HepG2 (cell line): ENCODE measurements around the gene P4HB. TPM values are rescaled to one million over a fixed set of nuclear protein-coding genes. Genes with fewer than 3 reads are reported as not detected.

Experiments
- CBX5 ChIP-seq: sonication (generic); formaldehyde crosslinking; IDR thresholded peaks from 2 replicates; pipeline ENCODE4 v1.4.0; 2020; ENCODE audit warnings: missing genetic modification reagents, borderline replicate concordance
- CEBPG ChIP-seq: IDR thresholded peaks from 2 replicates; pipeline ENCODE4 v1.6.1; 2016
- CEBPZ ChIP-seq: IDR thresholded peaks from 2 replicates; pipeline ENCODE4 v1.6.1; 2012; ENCODE audit warnings: low read length, improper control_type of control experiment
- DNMT1 ChIP-seq: sonication (generic); formaldehyde crosslinking; IDR thresholded peaks from 2 replicates; pipeline ENCODE4 v1.5.1; 2020; ENCODE audit warnings: mild to moderate bottlenecking, missing genetic modification reagents
- GZF1 ChIP-seq: sonication (generic); formaldehyde crosslinking; IDR thresholded peaks from 2 replicates; pipeline ENCODE4 v1.5.1; 2020; ENCODE audit warnings: mild to moderate bottlenecking, missing genetic modification reagents
- HOXA3 ChIP-seq: sonication (generic); formaldehyde crosslinking; IDR thresholded peaks from 2 replicates; pipeline ENCODE4 v1.5.0; 2020; ENCODE audit warnings: missing genetic modification reagents
- MTF2 ChIP-seq: sonication (generic); formaldehyde crosslinking; IDR thresholded peaks from 2 replicates; pipeline ENCODE4 v1.5.0; 2020; ENCODE audit warnings: missing genetic modification reagents, borderline replicate concordance
- NAIF1 ChIP-seq: sonication (generic); formaldehyde crosslinking; IDR thresholded peaks from 2 replicates; pipeline ENCODE4 v1.5.0; 2020; ENCODE audit warnings: mild to moderate bottlenecking, missing genetic modification reagents, borderline replicate concordance
- SMAD9 ChIP-seq: sonication (generic); formaldehyde crosslinking; IDR thresholded peaks from 2 replicates; pipeline ENCODE4 v1.5.1; 2020; ENCODE audit warnings: mild to moderate bottlenecking, missing genetic modification reagents
- SRSF1 ChIP-seq: fragments of 200-400 bp; formaldehyde crosslinking; optimal IDR thresholded peaks from 2 replicates; pipeline ENCODE3; 2017; ENCODE audit warnings: mild to moderate bottlenecking, low read depth, low read length, moderate library complexity
- THAP11 ChIP-seq: IDR thresholded peaks from 2 replicates; pipeline ENCODE4 v1.6.1; 2016; ENCODE audit warnings: missing biosample characterization, missing genetic modification reagents
- U2AF1 ChIP-seq: fragments of 200-400 bp; formaldehyde crosslinking; optimal IDR thresholded peaks from 2 replicates; pipeline ENCODE3; 2017; ENCODE audit warnings: mild to moderate bottlenecking, low read depth, low read length
- ZBTB25 ChIP-seq: IDR thresholded peaks from 2 replicates; pipeline ENCODE4 v1.6.1; 2018; ENCODE audit warnings: missing genetic modification reagents
- ZBTB7B ChIP-seq: sonication (generic); formaldehyde crosslinking; IDR thresholded peaks from 2 replicates; pipeline ENCODE4 v1.4.0; 2020; ENCODE audit warnings: missing genetic modification reagents
- ZFP62 ChIP-seq: sonication (generic); formaldehyde crosslinking; IDR thresholded peaks from 2 replicates; pipeline ENCODE4 v1.4.0; 2020; ENCODE audit warnings: missing genetic modification reagents
- ZNF567 ChIP-seq: sonication (generic); formaldehyde crosslinking; IDR thresholded peaks from 2 replicates; pipeline ENCODE4 v1.8.1; 2023; ENCODE audit warnings: mild to moderate bottlenecking, missing genetic modification reagents, borderline replicate concordance
- ZNF639 ChIP-seq: conservative IDR thresholded peaks from 2 replicates; pipeline ENCODE4 v1.6.1; 2018; ENCODE audit warnings: missing genetic modification reagents
- ZNF644 ChIP-seq: IDR thresholded peaks from 2 replicates; pipeline ENCODE4 v1.6.1; 2016; ENCODE audit warnings: low read depth
- ZNF672 ChIP-seq: sonication (generic); formaldehyde crosslinking; IDR thresholded peaks from 2 replicates; pipeline ENCODE4 v1.8.1; 2022; ENCODE audit warnings: missing genetic modification reagents
- ZSCAN29 ChIP-seq: sonication (generic); formaldehyde crosslinking; conservative IDR thresholded peaks from 2 replicates; pipeline ENCODE4 v1.4.0; 2020; ENCODE audit warnings: mild to moderate bottlenecking, missing genetic modification reagents
- ZSCAN31 ChIP-seq: sonication (generic); formaldehyde crosslinking; IDR thresholded peaks from 2 replicates; pipeline ENCODE4 v1.5.0; 2020; ENCODE audit warnings: low read depth, mild to moderate bottlenecking, missing genetic modification reagents
- polyA plus RNA-seq, 8 experiments: library from polyadenylated mRNA; depleted of rRNA in 3 of 8; stranded (reverse) in 7 of 8; unstranded in 1 of 8; fragments of >200 nt; fragmentation: Illumina TruSeq in 4 of 8; extraction: Trizol in 4 of 8; gene quantifications; 2 replicates each; pipeline versions ENCODE4 v1.2.1 to v1.2.3, GENCODE V29; 2011 to 2016; ENCODE audit warnings: low read depth in 4 of 8, missing spikeins in 1 of 8, mixed read lengths in 1 of 8; ENCODE audit not compliant: insufficient read depth in 1 of 8
- total RNA-seq, 5 experiments: library from RNA; depleted of rRNA; stranded (reverse); fragments of >200 nt; fragmentation: Illumina TruSeq; extraction: Trizol; gene quantifications; 2 replicates each; pipeline ENCODE4 v1.2.3, GENCODE V29; 2016; ENCODE audit warnings: low read depth in 1 of 5
- TF ChIP-seq, protein P1 (sequence below): sonication (generic); formaldehyde crosslinking; IDR thresholded peaks from 2 replicates; pipeline ENCODE4 v1.4.0; 2020; ENCODE audit warnings: mild to moderate bottlenecking, missing genetic modification reagents

Gene P4HB
- total and polyA plus RNA-seq, 2 of the 13 experiments (the other 11 are each of a cell fraction or from before 2014, with no cell fraction given): 185 to 782 TPM

- TF ChIP-seq ZNF567 (CRISPR knock-in tag) (peak; percentile 83; the same call in 1 of the 2 replicates), DNMT1 (0 out of 2 replicates have a peak, but pooled peaks have one; percentile 91), ZNF644 (CRISPR knock-in tag) (no peak), ZNF672 (CRISPR knock-in tag) (peak; percentile 52; the same call in 1 of the 2 replicates), U2AF1 (no peak), ZBTB7B (CRISPR knock-in tag) (peak; percentile 99), NAIF1 (CRISPR knock-in tag) (no peak), CBX5 (CRISPR knock-in tag) (no peak), GZF1 (CRISPR knock-in tag) (no peak), MTF2 (no peak), SRSF1 (peak; percentile 35), ZSCAN29 (CRISPR knock-in tag) (no peak), ZBTB25 (CRISPR knock-in tag) (no peak; the same call in 1 of the 2 replicates), ZSCAN31 (CRISPR knock-in tag) (no peak), ZNF639 (CRISPR knock-in tag) (0 out of 2 replicates have a peak, but pooled peaks have one; percentile 21), THAP11 (CRISPR knock-in tag) (peak; percentile 19; the same call in 1 of the 2 replicates), ZFP62 (CRISPR knock-in tag) (0 out of 2 replicates have a peak, but pooled peaks have one; percentile 16), SMAD9 (CRISPR knock-in tag) (no peak; the same call in none of the 2 replicates), CEBPZ (no peak), CEBPG (CRISPR knock-in tag) (no peak), HOXA3 (CRISPR knock-in tag) (peak; percentile 77)
- TF ChIP-seq, protein P1, sequence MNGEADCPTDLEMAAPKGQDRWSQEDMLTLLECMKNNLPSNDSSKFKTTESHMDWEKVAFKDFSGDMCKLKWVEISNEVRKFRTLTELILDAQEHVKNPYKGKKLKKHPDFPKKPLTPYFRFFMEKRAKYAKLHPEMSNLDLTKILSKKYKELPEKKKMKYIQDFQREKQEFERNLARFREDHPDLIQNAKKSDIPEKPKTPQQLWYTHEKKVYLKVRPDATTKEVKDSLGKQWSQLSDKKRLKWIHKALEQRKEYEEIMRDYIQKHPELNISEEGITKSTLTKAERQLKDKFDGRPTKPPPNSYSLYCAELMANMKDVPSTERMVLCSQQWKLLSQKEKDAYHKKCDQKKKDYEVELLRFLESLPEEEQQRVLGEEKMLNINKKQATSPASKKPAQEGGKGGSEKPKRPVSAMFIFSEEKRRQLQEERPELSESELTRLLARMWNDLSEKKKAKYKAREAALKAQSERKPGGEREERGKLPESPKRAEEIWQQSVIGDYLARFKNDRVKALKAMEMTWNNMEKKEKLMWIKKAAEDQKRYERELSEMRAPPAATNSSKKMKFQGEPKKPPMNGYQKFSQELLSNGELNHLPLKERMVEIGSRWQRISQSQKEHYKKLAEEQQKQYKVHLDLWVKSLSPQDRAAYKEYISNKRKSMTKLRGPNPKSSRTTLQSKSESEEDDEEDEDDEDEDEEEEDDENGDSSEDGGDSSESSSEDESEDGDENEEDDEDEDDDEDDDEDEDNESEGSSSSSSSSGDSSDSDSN (CRISPR knock-in tag): peak; percentile 69
Measured at GRCh38 chr17:81869221-81870130, 9.1 kb upstream of the P4HB start (continued).
